K562 (cell line): ENCODE results near the gene WNT7B. TPM values are rescaled to one million over a fixed set of nuclear protein-coding genes. Genes with fewer than 3 reads are reported as not detected.

Source experiments
- ATAC-seq: fragments of 200-7000 bp; cut with Tn5 transposase; 3 replicates; pipeline ENCODE4 v1.9.1; 2020; ENCODE audit warnings: moderate library complexity
- BruUV-seq: library from RNA; stranded (reverse); fragments of 400-500 nt; replicated peaks from 2 replicates; lab custom pipeline; 2021; lab: Mats Ljungman, UMichigan
- CTCF ChIA-PET: fragments of 300-600 bp; formaldehyde crosslinking; extraction: SDS; loops from one replicate; lab custom pipeline; 2021; ENCODE audit warnings: low intra/inter-chr PET ratio; lab: Yijun Ruan, JAX
- POLR2A ChIA-PET: fragments of 300-600, 350-650 bp; sonication (Branson Sonifier 250); formaldehyde crosslinking; extraction: SDS; loops from one replicate; lab custom pipeline; 2021; ENCODE audit warnings: antibody characterized with exemption, inconsistent platforms; lab: Yijun Ruan, JAX
- DNase-seq, 4 experiments: peaks; one replicate each; pipeline versions ENCODE4 v3.0.0 to v3.0.0-alpha.2; 2011 to 2018; ENCODE audit warnings: low spot score in 3 of 4, mixed read lengths in 3 of 4; ENCODE audit errors: extremely low read depth in 1 of 4
- FAIRE-seq: peaks from 2 replicates; lab custom pipeline; 2011; peaks lifted over from hg19 to GRCh38; lab: Jason Lieb, UNC
- H2AFZ ChIP-seq: 2 replicates; pipeline ENCODE4 v1.6.0; 2011; ENCODE audit warnings: low read depth, low read length, control low read depth, inconsistent platforms
- H3K27ac ChIP-seq: fragments of 200-600 bp; 3 replicates; pipeline ENCODE4 v1.8.0; 2011; ENCODE audit warnings: low read depth, mild to moderate bottlenecking, control low read depth, inconsistent platforms, low read length, moderate library complexity, mixed read lengths; ENCODE audit errors: extremely low read depth
- H3K27me3 ChIP-seq, 2 experiments: fragments of 300-600 bp in 1 of 2; 2 replicates in 1 of 2; 3 replicates in 1 of 2; pipeline versions ENCODE4 v1.6.0 to v1.8.0; 2011; ENCODE audit warnings: inconsistent platforms in 2 of 2, low read length in 2 of 2, mild to moderate bottlenecking in 1 of 2, mixed read lengths in 1 of 2, moderate library complexity in 1 of 2; ENCODE audit not compliant: control insufficient read depth in 2 of 2, insufficient read depth in 2 of 2
- H3K36me3 ChIP-seq: fragments of 300-600 bp; 3 replicates; pipeline ENCODE4 v1.8.0; 2011; ENCODE audit warnings: mild to moderate bottlenecking, low read length, inconsistent platforms; ENCODE audit not compliant: control insufficient read depth, insufficient read depth
- H3K4me1 ChIP-seq, 2 experiments: fragments of 200-600 bp in 1 of 2; replicated peaks in 1 of 2; 2 replicates in 1 of 2; 3 replicates in 1 of 2; pipeline versions ENCODE4 v1.5.1 to v1.8.0; 2011; ENCODE audit warnings: inconsistent platforms in 2 of 2, low read length in 2 of 2, mild to moderate bottlenecking in 1 of 2, mixed read lengths in 1 of 2, moderate library complexity in 1 of 2; ENCODE audit not compliant: control insufficient read depth in 2 of 2, insufficient read depth in 2 of 2
- H3K4me2 ChIP-seq: 2 replicates; pipeline ENCODE4 v1.6.1; 2011; ENCODE audit warnings: low read length, control low read depth, inconsistent platforms, mixed read lengths; ENCODE audit not compliant: insufficient read depth
- H3K4me3 ChIP-seq: fragments of 200-600 bp; sonication (generic), shearing (Covaris generic); 2 replicates; pipeline ENCODE4 v1.5.1; 2016; ENCODE audit warnings: control low read depth, inconsistent platforms
- H3K79me2 ChIP-seq: fragments of 200-600 bp; 3 replicates; pipeline ENCODE4 v1.8.0; 2011; ENCODE audit warnings: low read length, inconsistent platforms; ENCODE audit not compliant: control insufficient read depth, insufficient read depth
- H3K9ac ChIP-seq, 2 experiments: 2 replicates each; pipeline versions ENCODE4 v1.6.0 to v1.6.1; 2011; ENCODE audit warnings: low read depth in 2 of 2, low read length in 2 of 2, control low read depth in 1 of 2, inconsistent platforms in 1 of 2, mild to moderate bottlenecking in 1 of 2, mixed read lengths in 1 of 2; ENCODE audit not compliant: insufficient read depth in 1 of 2
- H3K9me1 ChIP-seq: one replicate; pipeline ENCODE4 v1.6.0; 2011; ENCODE audit warnings: inconsistent platforms, mild to moderate bottlenecking, low read length, moderate library complexity; ENCODE audit not compliant: control insufficient read depth, insufficient read depth
- H3K9me3 ChIP-seq: replicated peaks from 2 replicates; pipeline ENCODE4 v1.5.1; 2011; ENCODE audit warnings: low read depth, low read length, inconsistent platforms; ENCODE audit not compliant: control insufficient read depth, insufficient read depth
- H4K20me1 ChIP-seq: replicated peaks from 2 replicates; pipeline ENCODE4 v1.6.1; 2011; ENCODE audit warnings: low read length, inconsistent platforms, mixed read lengths; ENCODE audit not compliant: control insufficient read depth, insufficient read depth
- BRCA1 ChIP-seq, 2 experiments: fragments of 450-650 bp in 1 of 2; sonication (generic) in 1 of 2; formaldehyde crosslinking in 1 of 2; IDR thresholded peaks; 2 replicates each; pipeline versions ENCODE4 v1.5.0 to v1.6.1; 2017 to 2020; ENCODE audit warnings: mild to moderate bottlenecking in 1 of 2, missing genetic modification reagents in 1 of 2
- EHMT2 ChIP-seq: fragments of 450-650 bp; IDR thresholded peaks from 2 replicates; pipeline ENCODE4 v1.6.1; 2018; ENCODE audit warnings: antibody characterized with exemption
- FOXP1 ChIP-seq: sonication (generic); formaldehyde crosslinking; IDR thresholded peaks from 2 replicates; pipeline ENCODE4 v1.8.0; 2022; ENCODE audit warnings: mild to moderate bottlenecking, missing genetic modification reagents
- HCFC1 ChIP-seq: IDR thresholded peaks from 2 replicates; pipeline ENCODE4 v1.6.1; 2012; ENCODE audit warnings: low read depth, low read length, improper control_type of control experiment
- LARP7 ChIP-seq: fragments of 450-650 bp; IDR thresholded peaks from 2 replicates; pipeline ENCODE4 v1.6.1; 2016
- NBN ChIP-seq: fragments of 450-650 bp; IDR thresholded peaks from 2 replicates; pipeline ENCODE4 v1.6.1; 2016; ENCODE audit warnings: low read depth, mild to moderate bottlenecking
- PRPF4 ChIP-seq: fragments of 200-400 bp; formaldehyde crosslinking; IDR thresholded peaks from one replicate; pipeline ENCODE4 v1.6.1; 2017; ENCODE audit warnings: low read length, low read depth, mild to moderate bottlenecking; ENCODE audit not compliant: insufficient read depth, poor library complexity, severe bottlenecking
- SAFB ChIP-seq: fragments of 200-400 bp; formaldehyde crosslinking; IDR thresholded peaks from 2 replicates; pipeline ENCODE4 v1.6.1; 2017; ENCODE audit warnings: low read depth, low read length, borderline replicate concordance
- ZNF184 ChIP-seq: sonication (generic); formaldehyde crosslinking; IDR thresholded peaks from 2 replicates; pipeline ENCODE4 v1.5.0; 2020; ENCODE audit warnings: missing genetic modification reagents
- WGBS: fragments of 100-300 bp; shearing (Covaris generic); methylation state at CpG from one replicate; pipeline ENCODE4 v1.1.6; 2016; ENCODE audit warnings: low coverage, mixed read lengths; ENCODE audit not compliant: insufficient coverage; ENCODE audit errors: missing lambda C conversion rate; 5-methylcytosine and 5-hydroxymethylcytosine counted together
- in situ Hi-C: fragments of 300-500 bp; cut with MboI; formaldehyde crosslinking; loops from 4 replicates; pipeline ENCODE4 v1.15.0; 2018; ENCODE audit warnings: inconsistent platforms, mixed read lengths
- intact Hi-C: fragments of 100-400 bp; cut with micrococcal nuclease; formaldehyde crosslinking; loops from 2 replicates; pipeline ENCODE4 v1.14.2; 2022
- polyA plus RNA-seq, 8 experiments: library from polyadenylated mRNA; depleted of rRNA in 4 of 8; stranded (reverse) in 5 of 8; unstranded in 3 of 8; fragments of >200 nt; fragmentation: Nextera tagmentation in 2 of 8; fragmentation: Illumina TruSeq in 1 of 8; extraction: Ambion mirVana in 2 of 8; extraction: Trizol in 1 of 8; gene quantifications; 2 replicates each; pipeline versions ENCODE4 v1.2.1 to v1.2.3, GENCODE V29; 2011 to 2014; ENCODE audit warnings: inconsistent platforms in 1 of 8, missing spikeins in 1 of 8
- total RNA-seq, 7 experiments: library from RNA; depleted of rRNA in 6 of 7; stranded (reverse); fragments of >200 nt in 6 of 7; fragmentation: Illumina TruSeq in 2 of 7; extraction: Trizol in 2 of 7; gene quantifications; 2 replicates each; pipeline versions ENCODE4 v1.2.1 to v1.2.3, GENCODE V29; 2011 to 2021; ENCODE audit warnings: low replicate concordance in 1 of 7
- TF ChIP-seq, protein P1 (sequence below): IDR thresholded peaks from 3 replicates; pipeline ENCODE4 v1.6.1; 2011; ENCODE audit warnings: borderline replicate concordance, mild to moderate bottlenecking, moderate library complexity; ENCODE audit not compliant: insufficient read length; ENCODE audit errors: extremely low read depth
- TF ChIP-seq, protein P2 (sequence below): fragments of 250-450 bp; sonication (Bioruptor Pico); IDR thresholded peaks from 2 replicates; pipeline ENCODE4 v1.8.0; 2021; ENCODE audit warnings: moderate library complexity, mild to moderate bottlenecking, inconsistent platforms

The WNT7B gene
- total and polyA plus RNA-seq, 9 of the 15 experiments (the other 6 are each of a cell fraction or from before 2014, with no cell fraction given): not detected

DNA sequence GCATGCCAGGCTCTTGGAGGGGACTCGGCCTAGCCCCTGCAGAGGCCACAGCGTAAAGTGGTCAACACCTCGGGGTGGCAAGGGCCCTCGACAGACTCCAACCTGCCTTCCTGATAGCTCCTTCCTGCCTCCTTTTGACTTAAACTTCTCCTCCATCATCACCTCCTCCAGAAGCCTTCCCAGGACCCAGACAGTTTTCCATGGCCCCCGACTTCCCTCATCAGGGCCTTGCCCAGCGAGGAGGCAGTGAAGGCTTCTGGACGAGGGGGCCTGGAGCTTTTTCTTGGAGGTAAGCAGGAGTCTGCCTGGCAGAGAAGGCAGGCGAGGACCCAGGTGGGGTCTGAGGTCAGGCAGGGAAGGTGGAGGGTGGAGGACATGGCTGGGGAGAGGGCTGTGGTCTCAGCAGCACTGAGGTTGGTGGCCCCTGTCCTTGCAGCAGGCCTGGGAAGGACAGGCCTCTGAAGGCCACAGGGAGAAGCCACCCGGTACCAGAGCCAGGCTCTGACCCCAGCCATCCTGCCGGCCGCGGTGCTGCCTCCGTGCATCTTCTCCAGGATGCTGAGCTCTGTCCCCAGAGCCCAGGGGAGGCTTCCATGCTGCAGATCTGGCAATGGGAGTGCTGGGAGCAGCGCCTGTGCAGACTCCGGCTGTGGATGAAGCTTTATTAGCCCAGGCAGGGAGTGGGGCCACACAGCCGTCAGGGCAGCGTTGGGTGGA is 81.4 kb downstream of the WNT7B start:
- Histone ChIP-seq H2AFZ (no peak overlapping the region), H3K9ac (no peak overlapping the region), H3K27ac (no peak overlapping the region), H3K9me1 (no peaks in the 10 kb centered on the region), H3K27me3 (peaks cover 3 to 32% of the 10 kb centered on the region in 2 experiments; a peak in 3 of 5 replicates), H3K9me3 (no peaks in the 10 kb centered on the region), H3K79me2 (no peaks in the 10 kb centered on the region), H3K4me3 (no peak overlapping the region), H3K4me1 (no peaks in the 10 kb centered on the region), H3K4me2 (no peak overlapping the region), H3K36me3 (no peaks in the 10 kb centered on the region), H4K20me1 (no peaks in the 10 kb centered on the region)
- in situ Hi-C loops: no loop called here
- ChIA-PET CTCF (no interaction called here), POLR2A (interaction anchor here (0.9 kb wide), 1 partner anchor 289 kb away, joined by 4 read pairs; no protein-coding TSS in a partner anchor)
- no peak for DNase-seq
- 4% methylated on average over 14 of the region's 17 CpGs for WGBS
- ATAC-seq: no peak
- intact Hi-C loops: no loop called here
- no peak for FAIRE-seq
- TF ChIP-seq BRCA1 (IDR thresholded peaks at IDR 0.05) (no peak), BRCA1 (CRISPR knock-in tag; IDR thresholded peaks at IDR 0.05) (no peak), ZNF184 (CRISPR knock-in tag) (no peak), FOXP1 (CRISPR knock-in tag) (no peak), SAFB (no peak), LARP7 (no peak), NBN (no peak), HCFC1 (no peak), PRPF4 (no peak), EHMT2 (no peak)
- TF ChIP-seq, protein P1, sequence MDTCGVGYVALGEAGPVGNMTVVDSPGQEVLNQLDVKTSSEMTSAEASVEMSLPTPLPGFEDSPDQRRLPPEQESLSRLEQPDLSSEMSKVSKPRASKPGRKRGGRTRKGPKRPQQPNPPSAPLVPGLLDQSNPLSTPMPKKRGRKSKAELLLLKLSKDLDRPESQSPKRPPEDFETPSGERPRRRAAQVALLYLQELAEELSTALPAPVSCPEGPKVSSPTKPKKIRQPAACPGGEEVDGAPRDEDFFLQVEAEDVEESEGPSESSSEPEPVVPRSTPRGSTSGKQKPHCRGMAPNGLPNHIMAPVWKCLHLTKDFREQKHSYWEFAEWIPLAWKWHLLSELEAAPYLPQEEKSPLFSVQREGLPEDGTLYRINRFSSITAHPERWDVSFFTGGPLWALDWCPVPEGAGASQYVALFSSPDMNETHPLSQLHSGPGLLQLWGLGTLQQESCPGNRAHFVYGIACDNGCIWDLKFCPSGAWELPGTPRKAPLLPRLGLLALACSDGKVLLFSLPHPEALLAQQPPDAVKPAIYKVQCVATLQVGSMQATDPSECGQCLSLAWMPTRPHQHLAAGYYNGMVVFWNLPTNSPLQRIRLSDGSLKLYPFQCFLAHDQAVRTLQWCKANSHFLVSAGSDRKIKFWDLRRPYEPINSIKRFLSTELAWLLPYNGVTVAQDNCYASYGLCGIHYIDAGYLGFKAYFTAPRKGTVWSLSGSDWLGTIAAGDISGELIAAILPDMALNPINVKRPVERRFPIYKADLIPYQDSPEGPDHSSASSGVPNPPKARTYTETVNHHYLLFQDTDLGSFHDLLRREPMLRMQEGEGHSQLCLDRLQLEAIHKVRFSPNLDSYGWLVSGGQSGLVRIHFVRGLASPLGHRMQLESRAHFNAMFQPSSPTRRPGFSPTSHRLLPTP: no peak
- TF ChIP-seq, protein P2, sequence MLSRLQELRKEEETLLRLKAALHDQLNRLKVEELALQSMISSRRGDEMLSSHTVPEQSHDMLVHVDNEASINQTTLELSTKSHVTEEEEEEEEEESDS (CRISPR knock-in tag): no peak
- no TSS peak for BruUV-seq
